Superior temporal gyrus (tissue), 1 donor: ENCODE results near the gene PLEKHA5.
"Not testable (repeated sequence)": the region's sequence is repeated elsewhere in the genome, so short reads cannot be mapped to it uniquely, and the experiment has no call there.

Experiments used
- DNase-seq: peaks from one replicate; pipeline ENCODE4 v3.0.0-alpha.2; 2016; ENCODE audit errors: extremely low spot score

Gene PLEKHA5

DNA sequence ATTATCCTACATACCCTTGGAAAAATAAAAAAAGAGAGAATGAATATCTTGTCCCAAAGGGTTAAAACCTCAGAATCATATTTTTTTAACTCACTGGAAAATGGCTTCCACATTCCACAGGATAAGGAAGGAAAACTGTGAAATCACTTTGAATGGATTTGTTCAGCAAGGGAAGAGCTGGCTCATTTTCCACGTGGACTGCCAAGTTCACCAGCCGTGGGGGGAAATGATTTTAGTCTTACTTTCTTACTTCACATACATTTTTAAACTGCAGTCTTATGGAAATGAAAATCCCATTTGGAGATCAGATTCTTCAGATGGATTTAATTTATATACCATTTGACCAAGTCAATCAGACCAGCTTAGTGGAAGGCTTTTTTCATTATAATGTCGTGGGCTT, 279.8 kb downstream of the PLEKHA5 start:
- no peak for DNase-seq

- DNase-seq: no peak
These were observed 280.7 kb downstream of the PLEKHA5 start for GRCh38 chr12:19410211-19410610.

DNA sequence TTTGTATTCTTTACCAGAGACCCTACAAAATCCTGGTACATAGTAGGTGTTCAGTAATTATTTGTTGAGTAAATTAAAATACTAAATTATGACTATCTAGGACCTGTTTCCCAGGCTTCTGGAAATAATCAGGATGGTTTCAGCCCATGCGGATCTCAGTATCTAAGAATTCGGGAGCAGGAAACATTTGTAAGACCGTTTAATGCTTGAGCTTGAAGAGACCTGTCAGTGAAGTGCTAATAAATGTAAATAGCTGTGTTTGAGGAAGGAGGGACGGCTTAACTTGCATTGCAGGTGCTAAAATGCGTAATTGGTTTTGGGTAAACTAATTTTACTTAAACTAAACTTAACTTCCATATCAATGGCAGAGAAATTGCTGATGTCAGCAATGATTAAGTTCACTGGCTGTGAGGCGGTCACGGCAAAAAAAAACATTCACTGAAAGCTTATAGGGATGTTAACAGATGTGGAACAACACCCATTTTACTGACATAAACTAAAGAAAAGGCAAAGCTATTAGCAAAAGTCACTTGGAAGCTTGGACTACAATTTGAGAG, 281.2 kb downstream of the PLEKHA5 start:
- DNase-seq: no peak

GRCh38 chr12:19411234-19412204, 282.0 kb downstream of the PLEKHA5 start:
- DNase-seq: no peak

- DNase-seq: no peak
These were observed 283.3 kb downstream of the PLEKHA5 start for GRCh38 chr12:19412844-19413243.

- not testable (repeated sequence) for DNase-seq
These were observed 284.0 kb downstream of the PLEKHA5 start for GRCh38 chr12:19413582-19413981.

DNA sequence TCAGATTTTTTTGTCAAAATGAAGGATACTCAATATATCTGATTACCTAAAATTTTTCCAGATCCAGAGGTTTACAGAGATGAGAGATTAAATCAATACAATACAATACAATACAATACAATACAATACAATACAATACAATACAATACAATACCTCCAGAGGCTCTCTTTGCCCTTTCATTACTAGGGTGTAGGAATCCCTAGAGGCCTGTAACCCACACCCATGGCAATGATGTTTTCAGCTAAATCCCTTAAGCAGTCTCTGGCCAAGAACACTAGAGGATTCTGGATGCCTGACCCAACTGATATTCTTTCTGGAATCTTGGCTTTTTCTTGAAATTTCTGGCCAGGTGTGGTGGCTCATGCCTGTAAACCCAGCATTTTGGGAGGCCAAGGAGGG, 286.0 kb downstream of the PLEKHA5 start:
- no peak for DNase-seq

- DNase-seq: no peak
These were observed 289.6 kb downstream of the PLEKHA5 start for GRCh38 chr12:19419086-19419485.

- no peak for DNase-seq
These were observed 292.2 kb downstream of the PLEKHA5 start for GRCh38 chr12:19421503-19422282.

DNA sequence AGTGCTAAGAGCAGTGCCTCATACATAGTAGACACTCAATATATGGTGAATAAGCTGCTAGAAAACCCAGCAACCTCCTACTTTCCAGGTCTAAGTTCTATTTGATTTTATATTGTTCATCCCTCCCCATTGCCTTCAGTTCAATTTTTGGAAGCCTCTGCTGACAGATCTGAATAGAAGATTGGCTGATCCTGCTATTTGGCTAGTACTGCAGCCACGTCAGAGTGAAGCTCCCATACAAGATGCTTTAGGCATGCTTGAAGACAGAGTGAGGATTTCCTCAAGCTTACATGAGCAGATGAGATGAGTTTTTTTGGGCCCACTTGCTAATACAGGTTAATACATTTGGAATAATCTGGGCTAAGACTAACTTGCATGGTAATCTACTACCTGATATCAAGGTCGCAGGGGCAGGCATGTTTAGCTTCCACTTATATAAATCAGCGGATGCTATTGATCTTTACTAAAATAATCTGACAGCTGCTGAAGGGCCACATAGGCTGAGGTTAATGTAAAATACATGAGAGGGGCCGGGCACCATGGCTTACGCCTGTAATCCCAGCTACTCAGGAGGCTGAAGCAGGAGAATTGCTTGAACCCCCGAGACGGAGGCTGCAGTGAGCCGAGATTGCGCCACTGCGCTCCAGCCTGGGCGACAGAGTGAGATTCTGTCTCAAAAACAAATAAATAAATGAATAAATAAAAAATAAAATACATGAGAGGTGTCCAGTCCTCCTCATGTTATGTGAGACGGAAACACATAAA, 293.8 kb downstream of the PLEKHA5 start:
- DNase-seq: no peak
